Measurements from ENCODE around the gene DHRS3. TPM values are rescaled to one million over a fixed set of nuclear protein-coding genes. Genes with fewer than 3 reads are reported as not detected.

Gene DHRS3
- total and polyA plus RNA-seq, 10 of the 15 experiments (the other 5 are each of a cell fraction or from before 2014, with no cell fraction given) = 0.23 to 29.7 (median 1.2) TPM

DNA sequence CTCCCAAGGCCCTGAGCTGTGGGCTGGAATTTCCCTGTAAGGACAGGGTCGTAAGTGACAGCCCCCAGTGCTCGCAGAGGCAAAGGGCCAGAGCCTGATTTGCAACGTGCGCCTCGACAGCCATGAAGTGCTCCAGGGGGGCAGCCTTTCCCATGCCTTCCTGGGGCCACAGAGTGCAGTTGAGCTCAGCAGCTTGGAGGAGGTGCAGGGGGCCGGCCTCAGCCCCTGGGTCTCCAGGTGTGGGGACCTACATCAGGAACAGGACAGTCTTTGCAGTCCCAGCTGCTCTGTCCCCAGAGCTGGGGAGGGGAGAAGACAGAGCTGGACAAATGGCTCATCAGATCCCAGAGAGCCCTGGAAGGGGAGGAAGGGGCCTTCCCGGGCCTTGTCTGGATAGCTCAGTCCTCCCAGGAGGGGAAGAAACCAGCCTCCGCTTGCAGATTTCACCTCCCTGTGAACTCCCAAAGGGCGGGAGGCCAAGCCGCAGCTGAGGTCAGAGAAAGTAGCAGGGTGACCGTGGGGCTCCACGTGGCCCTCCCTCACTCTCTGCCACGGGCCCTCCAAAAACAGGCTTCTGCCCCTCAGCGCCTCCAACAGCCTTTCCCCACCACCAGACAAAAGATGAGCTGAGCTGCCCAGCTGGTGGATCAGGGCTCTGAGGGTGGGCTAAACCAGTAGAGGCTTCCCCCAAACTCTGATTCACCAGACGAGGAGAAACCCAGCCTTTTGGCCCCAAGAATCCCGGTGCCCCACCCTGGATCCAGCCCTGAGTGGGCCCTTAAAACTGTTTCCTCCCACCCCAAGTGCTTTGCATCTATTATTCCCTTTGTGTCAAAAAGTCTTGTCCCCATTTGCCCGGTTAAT lies 76.5 kb downstream of the DHRS3 start:
- Histone ChIP-seq H3K4me2 (ENCODE audit: control insufficient read depth, insufficient read depth) (no peak overlapping the region), H3K4me1 (ENCODE audit: control insufficient read depth, insufficient read depth, low read length) (no peaks in the 10 kb centered on the region), H3K79me2 (ENCODE audit: control insufficient read depth, insufficient read depth, low read length) (no peaks in the 10 kb centered on the region), H3K9ac (ENCODE audit: control insufficient read depth, insufficient read depth, low read length) (no peak overlapping the region), H2AFZ (ENCODE audit: control insufficient read depth, low read depth, low read length) (no peak overlapping the region), H3K27me3 (replicated peaks in 1 of 2; ENCODE audit: control insufficient read depth in 2 of 2, insufficient read depth in 2 of 2, low read length in 1 of 2) (no peaks in the 10 kb centered on the region; a peak in 1 of 4 replicates), H3K36me3 (ENCODE audit: control insufficient read depth in 2 of 2, insufficient read depth in 2 of 2, low read length in 1 of 2) (no peaks in the 10 kb centered on the region), H4K20me1 (ENCODE audit: control insufficient read depth, insufficient read depth) (no peaks in the 10 kb centered on the region), H3K4me3 (no peak overlapping the region), H3K27ac (ENCODE audit: control insufficient read depth, insufficient read depth) (no peak overlapping the region), H3K9me3 (replicated peaks; ENCODE audit: control insufficient read depth, insufficient read depth, low read length) (no peaks in the 10 kb centered on the region; the same call in 2 of the 3 replicates)
- ATAC-seq (no peak), DNase-seq (ENCODE audit: low read depth, low spot score) (no peak), FAIRE-seq (no peak)
- in situ Hi-C loops (cut with MboI) (loop anchor here (25.0 kb wide), 1 partner anchor 696 kb away; the partner anchor contains the start of gene PRAMEF18), intact Hi-C loops (cut with micrococcal nuclease; ENCODE audit: unreplicated experiment) (no loop called here)
- TF ChIP-seq NR2F1 (conservative IDR thresholded peaks at IDR 0.05) (0 out of 2 replicates have a peak, but pooled peaks have one; percentile 33), TCF12 (IDR thresholded peaks at IDR 0.05; ENCODE audit: low read depth, low read length) (no peak)
- ChIA-PET POLR2A (no interaction called here), SMC1A (ENCODE audit: uncharacterized antibody, unreplicated experiment) (no interaction called here), RAD21 (ENCODE audit: unreplicated experiment) (no interaction called here), CTCF (interaction anchor here (0.7 kb wide), 1 partner anchor 263 kb away, joined by 3 read pairs; no protein-coding TSS in a partner anchor)
- no TSS peak for BruUV-seq (replicated peaks)
- 36% methylated on average over 17 of the region's 17 CpGs for WGBS (ENCODE audit: insufficient coverage, insufficient replicate concordance, low lambda C conversion rate, missing lambda C conversion rate)

DNA sequence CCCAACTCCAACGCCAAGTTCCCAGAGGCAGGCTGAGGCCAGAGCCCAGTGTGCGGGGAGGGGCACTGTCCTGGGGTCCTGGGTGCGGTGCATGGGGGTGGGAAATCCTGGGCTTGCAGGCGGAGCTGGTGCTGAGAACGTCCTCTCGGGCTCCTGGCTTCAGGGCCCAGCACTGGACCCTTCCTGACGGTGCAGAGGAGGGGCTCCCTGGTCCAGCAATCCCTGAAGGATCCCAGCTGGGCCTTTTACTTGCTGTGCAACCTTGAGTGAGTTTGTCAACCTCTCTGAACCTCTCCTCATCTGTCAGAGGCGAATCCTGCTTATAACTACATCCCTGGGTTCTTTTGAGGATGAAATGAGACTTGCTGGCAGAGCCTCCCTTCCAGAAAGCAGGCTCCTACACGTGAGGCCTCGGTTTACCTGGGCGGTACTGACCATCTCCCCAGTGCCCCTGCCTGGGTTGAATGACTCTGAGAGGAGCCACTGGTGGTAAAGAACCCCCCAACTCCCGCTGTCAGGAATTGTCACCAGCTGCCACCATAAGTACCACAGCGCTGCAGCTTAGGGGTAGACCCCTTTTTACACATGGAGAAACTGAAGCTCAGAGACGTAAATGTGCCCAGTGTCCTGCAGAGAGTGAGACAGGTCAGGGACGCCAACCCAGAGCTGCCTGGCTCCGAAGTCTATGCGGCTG lies 77.3 kb downstream of the DHRS3 start:
- no peaks in the 10 kb centered on the region; a peak in 1 of 4 replicates for H3K27me3 ChIP-seq (replicated peaks in 1 of 2; ENCODE audit: control insufficient read depth in 2 of 2, insufficient read depth in 2 of 2, low read length in 1 of 2)
- no peaks in the 10 kb centered on the region; the same call in 2 of the 3 replicates for H3K9me3 ChIP-seq (replicated peaks; ENCODE audit: control insufficient read depth, insufficient read depth, low read length)
- ChIA-PET CTCF (interaction anchor here (0.7 kb wide), 1 partner anchor 262 kb away, joined by 3 read pairs; no protein-coding TSS in a partner anchor), RAD21 (ENCODE audit: unreplicated experiment) (no interaction called here), SMC1A (ENCODE audit: uncharacterized antibody, unreplicated experiment) (no interaction called here), POLR2A (no interaction called here)
- no peak for FAIRE-seq
- no peak overlapping the region for H3K27ac ChIP-seq (ENCODE audit: control insufficient read depth, insufficient read depth)
- H3K4me2 ChIP-seq (ENCODE audit: control insufficient read depth, insufficient read depth) = no peak overlapping the region
- no peaks in the 10 kb centered on the region for H3K4me1 ChIP-seq (ENCODE audit: control insufficient read depth, insufficient read depth, low read length)
- H4K20me1 ChIP-seq (ENCODE audit: control insufficient read depth, insufficient read depth) = no peaks in the 10 kb centered on the region
- H3K36me3 ChIP-seq (ENCODE audit: control insufficient read depth in 2 of 2, insufficient read depth in 2 of 2, low read length in 1 of 2) = no peaks in the 10 kb centered on the region
- ATAC-seq = no peak
- no peak overlapping the region for H3K4me3 ChIP-seq
- no TSS peak for BruUV-seq (replicated peaks)
- TF ChIP-seq NR2F1 (conservative IDR thresholded peaks at IDR 0.05) = no peak
- no peak for TF ChIP-seq RFX5 (IDR thresholded peaks at IDR 0.05; ENCODE audit: low read depth, low read length)
- no peak for TF ChIP-seq EP300 (IDR thresholded peaks at IDR 0.05; ENCODE audit: borderline replicate concordance in 1 of 2, control insufficient read depth in 1 of 2, low read depth in 2 of 2, low read length in 2 of 2)
- TF ChIP-seq KDM1A (IDR thresholded peaks at IDR 0.05; ENCODE audit: borderline replicate concordance) = no peak
- no peak for TF ChIP-seq MEF2B (IDR thresholded peaks at IDR 0.05; ENCODE audit: partially characterized antibody, poor library complexity, severe bottlenecking)
- no peak for TF ChIP-seq SMARCA5 (IDR thresholded peaks at IDR 0.05)
- TF ChIP-seq YY1 (IDR thresholded peaks at IDR 0.05; ENCODE audit: low read depth, low read length) = no peak
- TF ChIP-seq NFXL1 (IDR thresholded peaks at IDR 0.05; ENCODE audit: borderline replicate concordance) = no peak
- no peak for TF ChIP-seq MYB (IDR thresholded peaks at IDR 0.05; ENCODE audit: borderline replicate concordance, low read depth, low read length)
- WGBS (ENCODE audit: insufficient coverage, insufficient replicate concordance, low lambda C conversion rate, missing lambda C conversion rate) = 38% methylated on average over 17 of the region's 17 CpGs
- intact Hi-C loops (cut with micrococcal nuclease; ENCODE audit: unreplicated experiment) (no loop called here), in situ Hi-C loops (cut with MboI) (loop anchor here (25.0 kb wide), 1 partner anchor 697 kb away; the partner anchor contains the start of gene PRAMEF18)
- no peak overlapping the region for H3K9ac ChIP-seq (ENCODE audit: control insufficient read depth, insufficient read depth, low read length)
- no peak overlapping the region for H2AFZ ChIP-seq (ENCODE audit: control insufficient read depth, low read depth, low read length)
- no peaks in the 10 kb centered on the region for H3K79me2 ChIP-seq (ENCODE audit: control insufficient read depth, insufficient read depth, low read length)
- DNase-seq (ENCODE audit: low read depth, low spot score) = no peak
